Activated CD4-positive, alpha-beta T cell treated with anti-CD3 and anti-CD28 coated beads, Interleukin-2, amount 50 U/mL, for 24 hours (primary cell): ENCODE measurements around the gene TLX3.

Experiments
- DNase-seq, 2 donors: peaks; one replicate each; pipeline ENCODE4 v3.0.0-alpha.2; 2020; ENCODE audit warnings: low read depth in 1 of 2, low spot score in 1 of 2

The TLX3 gene

GRCh38 chr5:171300358-171300757, 8.7 kb upstream of the TLX3 start:
- DNase-seq = no peak

DNA sequence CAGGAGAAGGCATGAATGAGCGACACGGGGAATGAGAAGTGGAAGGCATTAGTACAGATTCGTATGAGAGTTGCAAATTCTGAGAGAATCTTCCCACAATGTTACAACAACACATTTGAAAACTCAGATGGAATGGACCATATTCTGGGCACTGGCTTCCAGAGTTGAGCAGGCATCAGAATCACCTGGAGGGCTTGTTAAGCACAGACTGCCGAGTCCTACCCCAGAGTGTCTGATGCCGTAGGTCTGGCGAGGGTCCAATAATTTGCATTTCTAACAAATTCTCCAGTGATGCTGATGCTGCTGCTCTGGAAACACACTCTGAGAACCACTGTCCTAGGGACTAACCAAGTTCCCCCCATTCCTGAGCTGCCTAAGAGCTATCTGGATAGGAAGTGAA, 2.9 kb upstream of the TLX3 start:
- no peak for DNase-seq

DNA sequence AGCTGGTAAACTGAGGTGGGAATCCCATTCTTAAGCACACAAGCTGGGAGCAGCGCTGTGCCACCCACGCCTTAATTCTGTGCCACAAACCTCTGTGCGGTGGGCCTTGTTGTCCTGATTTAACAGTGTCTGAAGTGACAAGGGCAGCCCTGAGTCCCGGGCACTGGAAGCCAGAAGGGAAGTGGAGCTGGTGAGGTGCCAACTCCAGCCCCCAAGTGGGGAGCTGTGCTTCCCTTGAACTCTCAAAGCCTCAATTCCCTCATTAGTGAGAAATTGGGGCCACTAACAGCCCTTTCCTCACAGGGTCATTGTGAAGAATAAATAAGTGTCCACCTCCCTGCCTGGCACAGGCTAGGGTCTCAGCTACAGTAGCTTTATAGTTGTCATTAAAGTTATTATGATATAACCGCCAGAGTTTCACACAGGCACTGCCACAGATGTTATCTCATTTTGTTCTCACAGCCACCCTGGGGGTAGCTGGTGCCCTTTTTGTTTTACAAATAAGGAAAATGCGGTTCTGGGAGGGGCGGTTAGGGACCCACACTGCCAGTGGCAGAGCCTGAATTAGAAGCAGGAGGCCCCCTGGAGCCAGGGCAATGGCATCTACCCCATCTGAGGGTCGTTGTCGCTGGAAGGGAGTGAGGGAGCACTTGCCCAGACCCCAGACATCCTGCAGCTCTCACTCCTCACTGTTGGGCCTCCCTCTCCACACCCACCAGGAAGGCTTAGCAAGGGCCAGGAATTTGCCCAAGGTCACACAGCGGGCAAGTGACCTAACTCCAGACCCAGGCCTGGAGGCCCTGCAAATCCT, 2.1 kb upstream of the TLX3 start:
- no peak for DNase-seq

DNA sequence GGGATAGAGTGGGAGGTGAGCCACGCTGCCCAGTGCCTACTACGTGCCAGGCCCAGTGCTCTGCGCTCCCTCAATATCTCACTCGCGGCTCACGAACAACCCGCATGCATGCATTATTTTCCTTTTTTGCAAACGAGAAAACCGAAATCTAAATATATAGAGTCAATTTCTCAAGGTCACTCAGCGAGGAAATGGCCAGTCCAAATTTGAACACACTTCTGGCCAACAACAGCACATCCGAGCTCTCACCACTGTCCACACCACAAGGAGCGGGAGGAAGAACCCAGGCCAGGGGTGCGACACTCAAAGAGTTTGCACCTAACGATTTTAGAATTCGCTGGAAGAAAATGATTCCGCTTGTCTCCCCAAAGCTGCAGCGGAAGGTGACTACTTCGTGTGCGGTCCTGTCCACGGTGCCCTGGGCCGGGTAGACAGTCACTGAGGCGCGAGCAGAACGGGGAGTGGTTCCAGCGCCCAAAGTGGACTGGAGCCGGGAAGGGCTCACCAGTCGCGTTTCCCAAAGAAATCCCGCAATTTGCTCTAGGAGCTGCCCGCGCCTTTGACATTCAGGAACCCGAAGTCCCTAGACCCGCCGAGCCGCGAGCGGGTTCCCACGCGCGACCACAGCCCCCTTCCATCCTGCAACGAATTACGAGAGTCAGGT, 1.1 kb upstream of the TLX3 start:
- no peak for DNase-seq

GRCh38 chr5:171309276-171310211, 496 bp downstream of the TLX3 start:
- DNase-seq = no peak

- DNase-seq = no peak
These were observed 1.3 kb downstream of the TLX3 start for GRCh38 chr5:171310212-171310818.

DNA sequence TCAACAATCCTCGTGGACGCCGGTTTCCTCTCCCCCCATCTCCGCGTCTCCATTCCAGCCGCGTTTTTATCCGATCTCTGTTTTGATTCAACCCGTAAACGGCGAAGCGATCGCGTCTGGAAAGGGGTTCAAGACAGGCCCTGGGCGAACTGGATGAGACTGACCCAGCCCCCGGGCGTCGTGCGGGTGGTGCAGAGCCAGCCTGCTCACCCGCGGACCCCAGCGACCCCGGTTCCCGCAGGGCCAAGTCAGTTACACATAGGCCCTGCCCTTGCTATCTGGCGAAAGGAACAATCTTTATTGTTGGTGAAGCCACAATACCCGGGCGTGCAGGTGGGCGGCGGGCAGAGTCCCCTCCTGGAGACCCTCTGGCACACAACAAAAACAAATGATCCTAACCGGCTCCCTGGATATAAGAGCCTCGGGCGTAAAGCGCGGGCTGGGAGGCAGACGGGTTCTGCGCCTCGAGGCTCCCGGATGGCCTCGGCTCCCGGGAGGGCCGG, 1.8 kb downstream of the TLX3 start:
- DNase-seq = no peak

DNA sequence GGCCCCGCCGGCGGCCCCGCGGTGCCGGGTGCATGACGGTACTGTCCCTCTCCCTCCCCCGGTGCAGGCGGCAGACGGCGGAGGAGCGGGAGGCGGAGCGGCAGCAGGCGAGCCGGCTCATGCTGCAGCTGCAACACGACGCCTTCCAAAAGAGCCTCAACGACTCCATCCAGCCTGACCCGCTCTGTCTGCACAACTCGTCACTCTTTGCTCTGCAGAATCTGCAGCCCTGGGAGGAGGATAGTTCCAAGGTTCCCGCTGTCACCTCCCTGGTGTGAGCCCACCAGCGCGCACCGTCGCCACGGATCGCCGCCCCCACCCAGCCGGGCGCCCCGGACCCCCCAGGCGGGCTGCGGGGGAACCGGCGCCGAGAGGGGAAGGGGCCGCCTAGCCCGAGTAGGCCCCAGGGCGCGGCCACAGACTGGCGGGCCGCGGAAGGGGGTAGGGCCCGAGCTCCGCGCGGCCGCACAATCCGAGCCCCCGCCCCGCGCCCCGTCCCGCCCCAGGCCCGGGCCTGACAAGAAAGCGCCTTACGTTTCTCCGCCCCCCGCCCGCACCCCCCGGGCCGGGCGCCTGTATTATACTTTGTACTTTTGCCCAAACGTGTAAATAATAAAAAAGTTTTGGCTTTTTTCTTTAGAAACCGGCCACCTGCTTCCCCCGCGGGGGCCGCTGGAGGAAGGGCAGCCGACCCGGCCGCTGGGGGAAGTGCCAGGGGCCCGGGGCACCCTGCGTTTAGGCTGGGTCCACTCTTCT, 2.5 kb downstream of the TLX3 start:
- no peak for DNase-seq

GRCh38 chr5:171312129-171312974, 3.3 kb downstream of the TLX3 start:
- DNase-seq = no peak

- no peak for DNase-seq
These were observed 4.6 kb downstream of the TLX3 start for GRCh38 chr5:171313481-171314206.

DNA sequence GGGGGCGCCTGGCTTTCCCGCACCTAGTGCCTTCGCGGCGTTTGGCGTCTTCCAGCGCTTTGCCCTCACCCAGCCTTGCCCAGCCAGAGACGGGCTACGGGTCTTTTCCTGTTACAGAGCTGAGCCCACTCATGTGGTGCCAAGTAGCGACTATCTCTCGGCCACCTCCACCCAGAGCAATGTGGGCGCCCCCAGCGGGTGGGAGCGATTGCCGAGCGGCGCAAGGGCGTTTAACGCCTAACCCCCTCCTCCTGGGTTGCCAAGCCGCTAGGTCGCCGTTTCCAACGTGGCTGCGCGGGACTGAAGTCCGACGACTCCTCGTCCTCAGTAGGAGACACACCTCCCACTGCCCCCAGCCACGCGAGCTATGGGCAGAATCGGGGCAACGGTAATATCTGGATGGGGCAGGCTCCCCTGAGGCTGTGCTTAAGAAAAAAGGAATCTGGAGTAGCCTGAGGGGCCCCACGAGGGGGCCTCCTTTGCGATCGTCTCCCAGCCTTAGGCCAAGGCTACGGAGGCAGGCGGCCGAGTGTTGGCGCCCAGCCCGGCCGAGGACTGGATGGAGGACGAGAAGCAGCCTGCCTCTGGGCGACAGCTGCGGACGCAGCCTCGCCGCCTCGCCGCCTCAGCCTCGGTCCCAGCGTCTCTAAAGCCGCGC, 5.8 kb downstream of the TLX3 start:
- DNase-seq = no peak

DNA sequence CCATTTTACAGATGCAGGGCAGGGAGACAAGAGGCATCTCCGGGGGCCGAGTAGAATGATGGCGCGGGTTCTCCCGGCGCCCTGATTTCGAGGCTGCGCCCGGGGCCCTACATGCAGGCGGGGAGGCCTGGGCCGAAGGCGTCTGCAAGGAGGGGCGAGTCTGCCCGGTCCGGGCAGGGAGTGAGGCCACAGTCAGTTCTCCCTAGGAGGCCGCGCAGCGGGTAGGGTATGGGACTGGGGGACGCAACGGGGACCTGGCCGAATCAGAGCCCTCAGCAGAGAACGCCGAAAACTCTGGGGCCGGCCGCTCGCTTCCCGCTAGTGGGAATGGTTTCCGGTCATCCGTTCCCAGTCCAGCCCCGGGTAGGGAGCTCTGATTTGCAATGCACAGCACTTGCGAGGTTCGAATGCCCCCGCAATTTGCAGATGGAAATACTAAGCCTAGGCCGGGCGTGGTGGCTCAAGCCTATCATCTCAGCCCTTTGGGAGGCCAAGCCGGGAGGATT, 6.4 kb downstream of the TLX3 start:
- DNase-seq = no peak

GRCh38 chr5:171315925-171316257, 6.8 kb downstream of the TLX3 start:
- no peak for DNase-seq

DNA sequence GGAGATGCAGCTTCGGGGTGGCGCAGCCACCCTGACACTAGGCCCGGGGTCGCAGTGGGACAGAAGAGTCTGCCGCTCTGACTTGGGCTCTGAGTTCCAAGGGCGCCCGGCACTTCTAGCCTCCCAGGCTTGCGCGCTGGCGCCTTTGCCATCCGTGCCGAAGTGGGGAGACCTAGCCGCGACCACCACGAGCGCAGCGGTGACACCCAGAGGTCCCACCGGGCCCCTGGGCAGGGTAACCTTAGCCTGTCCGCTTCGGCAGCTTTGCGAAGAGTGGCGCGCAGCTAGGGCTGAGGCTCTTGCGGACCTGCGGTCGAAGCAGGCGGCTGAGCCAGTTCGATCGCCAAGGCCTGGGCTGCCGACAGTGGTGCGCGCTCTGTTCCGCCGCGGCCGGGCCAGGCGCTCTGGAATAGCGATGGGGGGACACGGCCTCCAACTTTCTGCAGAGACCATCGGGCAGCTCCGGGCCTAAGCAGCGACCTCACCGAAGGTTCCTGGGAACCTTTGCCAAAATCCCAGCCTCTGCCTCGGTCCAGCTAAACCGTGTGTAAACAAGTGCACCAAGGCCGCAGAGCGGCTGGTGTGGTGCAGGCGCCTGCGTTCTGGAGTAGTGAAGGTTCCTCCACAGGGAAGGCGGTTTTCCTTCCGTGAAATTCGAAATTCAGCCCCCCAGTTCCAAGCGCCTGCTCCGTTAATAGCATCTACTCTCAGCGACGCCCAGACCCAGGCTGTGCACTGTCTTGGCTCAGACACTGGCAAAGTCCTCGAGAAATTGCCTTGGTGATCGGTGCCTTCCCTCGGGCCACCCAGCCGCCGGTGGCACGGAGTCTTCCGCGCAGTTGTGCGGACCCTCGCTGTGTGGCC, 7.4 kb downstream of the TLX3 start:
- no peak for DNase-seq

GRCh38 chr5:171317230-171317629, 8.2 kb downstream of the TLX3 start:
- no peak for DNase-seq

GRCh38 chr5:171318026-171318425, 9.0 kb downstream of the TLX3 start:
- DNase-seq = no peak

- no peak for DNase-seq
These were observed 12.4 kb downstream of the TLX3 start for GRCh38 chr5:171321447-171321846.
